GM12878 (cell line): ENCODE measurements around the gene MBIP. TPM values are rescaled to one million over a fixed set of nuclear protein-coding genes. Genes with fewer than 3 reads are reported as not detected.

Source experiments
- ATAC-seq: fragments of 200-7000 bp; cut with Tn5 transposase; 3 replicates; pipeline ENCODE4 v1.9.1; 2020; ENCODE audit warnings: mild to moderate bottlenecking, moderate library complexity
- BruUV-seq: library from RNA; stranded (reverse); fragments of 400-500 nt; replicated peaks from 2 replicates; lab custom pipeline; 2021; lab: Mats Ljungman, UMichigan
- CTCF ChIA-PET: fragments of 300-600 bp; sonication (Branson Sonifier 250); formaldehyde crosslinking; extraction: SDS; loops from one replicate; lab custom pipeline; 2021; ENCODE audit warnings: inconsistent platforms; lab: Yijun Ruan, JAX
- POLR2A ChIA-PET: fragments of 350-600 bp; formaldehyde crosslinking; extraction: SDS; loops from one replicate; lab custom pipeline; 2021; ENCODE audit warnings: inconsistent platforms; lab: Charles Lee
- RAD21 ChIA-PET: fragments of 300-600 bp; sonication (Branson Sonifier 250); formaldehyde crosslinking; loops from one replicate; lab custom pipeline; 2023; ENCODE audit warnings: antibody characterized with exemption; ENCODE audit not compliant: unreplicated experiment; lab: Charles Lee
- SMC1A ChIA-PET: fragments of 300-600 bp; sonication (Branson Sonifier 250); formaldehyde crosslinking; loops from one replicate; lab custom pipeline; 2023; ENCODE audit not compliant: unreplicated experiment, uncharacterized antibody; lab: Charles Lee
- DNase-seq: peaks from one replicate; pipeline ENCODE4 v3.0.0-alpha.2; 2011; ENCODE audit warnings: low read depth, low spot score
- FAIRE-seq: peaks from 3 replicates; lab custom pipeline; 2011; peaks lifted over from hg19 to GRCh38; lab: Jason Lieb, UNC
- H2AFZ ChIP-seq: 2 replicates; pipeline ENCODE4 v1.6.0; 2011; ENCODE audit warnings: low read depth, low read length, control low read depth; ENCODE audit not compliant: control insufficient read depth
- H3K27ac ChIP-seq: 2 replicates; pipeline ENCODE4 v1.5.1; 2011; ENCODE audit warnings: control low read depth; ENCODE audit not compliant: control insufficient read depth, insufficient read depth
- H3K27me3 ChIP-seq, 2 experiments: replicated peaks in 1 of 2; 2 replicates each; pipeline versions ENCODE4 v1.6.0 to v1.6.1; 2011; ENCODE audit warnings: low read length in 1 of 2; ENCODE audit not compliant: control insufficient read depth in 2 of 2, insufficient read depth in 2 of 2
- H3K36me3 ChIP-seq, 2 experiments: 2 replicates each; pipeline ENCODE4 v1.5.1; 2011; ENCODE audit warnings: low read length in 1 of 2; ENCODE audit not compliant: control insufficient read depth in 2 of 2, insufficient read depth in 2 of 2
- H3K4me1 ChIP-seq: 2 replicates; pipeline ENCODE4 v1.6.1; 2011; ENCODE audit warnings: mild to moderate bottlenecking, low read length, moderate library complexity, mixed read lengths; ENCODE audit not compliant: control insufficient read depth, insufficient read depth
- H3K4me2 ChIP-seq: 2 replicates; pipeline ENCODE4 v1.6.0; 2011; ENCODE audit warnings: control low read depth; ENCODE audit not compliant: control insufficient read depth, insufficient read depth
- H3K4me3 ChIP-seq: fragments of 200-600 bp; sonication (generic); 2 replicates; pipeline ENCODE4 v1.5.1; 2016
- H3K79me2 ChIP-seq: 2 replicates; pipeline ENCODE4 v1.6.0; 2011; ENCODE audit warnings: low read length; ENCODE audit not compliant: control insufficient read depth, insufficient read depth
- H3K9ac ChIP-seq: 2 replicates; pipeline ENCODE4 v1.8.0; 2011; ENCODE audit warnings: low read length, control low read depth, mixed read lengths; ENCODE audit not compliant: control insufficient read depth, insufficient read depth
- H3K9me3 ChIP-seq: replicated peaks from 3 replicates; pipeline ENCODE4 v1.5.1; 2011; ENCODE audit warnings: mild to moderate bottlenecking, low read length; ENCODE audit not compliant: control insufficient read depth, insufficient read depth
- H4K20me1 ChIP-seq: 2 replicates; pipeline ENCODE4 v1.6.0; 2011; ENCODE audit not compliant: control insufficient read depth, insufficient read depth
- ATF7 ChIP-seq: fragments of 450-650 bp; IDR thresholded peaks from 2 replicates; pipeline ENCODE4 v1.6.1; 2016; ENCODE audit warnings: low read depth, mild to moderate bottlenecking
- GABPA ChIP-seq: IDR thresholded peaks from 2 replicates; pipeline ENCODE4 v1.6.1; 2014; ENCODE audit warnings: antibody characterized with exemption, low read depth, mild to moderate bottlenecking, inconsistent platforms
- HCFC1 ChIP-seq: fragments of 150-350 bp; IDR thresholded peaks from 2 replicates; pipeline ENCODE4 v1.6.1; 2014; ENCODE audit warnings: low read length
- RCOR1 ChIP-seq: conservative IDR thresholded peaks from 2 replicates; pipeline ENCODE4 v1.6.1; 2012; ENCODE audit warnings: low read depth, low read length, improper control_type of control experiment
- YBX1 ChIP-seq: fragments of 450-650 bp; IDR thresholded peaks from 2 replicates; pipeline ENCODE4 v1.6.1; 2016; ENCODE audit warnings: antibody characterized with exemption
- WGBS: methylation state at CpG from one replicate; pipeline ENCODE4 v1.1.6; 2016; ENCODE audit warnings: low lambda C conversion rate; ENCODE audit not compliant: insufficient replicate concordance, insufficient coverage; ENCODE audit errors: missing lambda C conversion rate; 5-methylcytosine and 5-hydroxymethylcytosine counted together
- in situ Hi-C: fragments of 300-500 bp; cut with MboI; formaldehyde crosslinking; loops from 9 replicates; pipeline ENCODE4 v1.14.3; 2018; ENCODE audit warnings: mixed read lengths
- intact Hi-C: fragments of 100-400 bp; cut with micrococcal nuclease; formaldehyde crosslinking; loops from one replicate; pipeline ENCODE4 v1.14.2; 2022; ENCODE audit not compliant: unreplicated experiment
- polyA plus RNA-seq, 11 experiments: library from polyadenylated mRNA; depleted of rRNA in 4 of 11; unstranded in 6 of 11; stranded (reverse) in 5 of 11; fragments of >200 nt; fragmentation: Nextera tagmentation in 4 of 11; fragmentation: Illumina TruSeq in 1 of 11; extraction: Ambion mirVana in 4 of 11; extraction: Trizol in 1 of 11; gene quantifications; 1 replicate in 1 of 11; 2 replicates in 10 of 11; pipeline versions ENCODE4 v1.2.1 to v1.2.3, GENCODE V29; 2011 to 2016; ENCODE audit warnings: inconsistent platforms in 2 of 11, missing spikeins in 2 of 11, low read depth in 1 of 11
- total RNA-seq, 4 experiments: library from RNA; depleted of rRNA in 3 of 4; stranded (reverse); fragments of >200 nt in 3 of 4; fragmentation: Illumina TruSeq in 1 of 4; extraction: Trizol in 1 of 4; gene quantifications; 2 replicates each; pipeline versions ENCODE4 v1.2.1 to v1.2.3, GENCODE V29; 2013 to 2021
- TF ChIP-seq, protein P1 (sequence below): fragments of 450-650 bp; IDR thresholded peaks from 2 replicates; pipeline ENCODE4 v1.6.1; 2018; ENCODE audit warnings: borderline replicate concordance, mild to moderate bottlenecking; ENCODE audit not compliant: partially characterized antibody

The MBIP gene
- total and polyA plus RNA-seq, 10 of the 15 experiments (the other 5 are each of a cell fraction or from before 2014, with no cell fraction given) = 9.0 to 43.5 (median 32.1) TPM

DNA sequence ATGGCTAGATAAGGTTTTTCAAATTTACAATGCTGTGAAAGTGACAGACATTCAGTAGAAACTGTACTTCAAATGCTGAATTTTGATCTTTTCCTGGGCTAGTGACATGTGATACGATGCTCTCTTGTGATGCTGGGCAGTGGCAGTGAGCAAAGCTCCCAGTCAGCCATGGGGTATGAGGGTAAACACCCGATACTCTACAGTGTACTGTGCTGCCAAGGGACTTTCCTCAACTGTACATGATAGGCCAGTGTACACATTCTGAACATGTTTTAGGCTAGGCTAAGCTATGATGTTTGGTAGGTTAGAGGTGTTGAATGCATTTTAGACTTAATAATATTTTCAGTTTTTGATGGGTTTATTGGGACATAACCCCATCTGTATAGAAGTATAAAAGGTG, 17.6 kb downstream of the MBIP start:
- H3K27ac ChIP-seq = no peak overlapping the region
- ChIA-PET RAD21 (no interaction called here), CTCF (no interaction called here), SMC1A (interaction anchor here (1.6 kb wide), 1 partner anchor 12 kb away, joined by 6 read pairs; no protein-coding TSS in a partner anchor), POLR2A (no interaction called here)
- peaks cover 0 to 13% of the 10 kb centered on the region in 2 experiments; a peak in 2 of 4 replicates for H3K36me3 ChIP-seq
- intact Hi-C loops = no loop called here
- no peaks in the 10 kb centered on the region for H3K4me1 ChIP-seq
- FAIRE-seq (no peak), DNase-seq (no peak), ATAC-seq (peak; percentile 57)
- no peaks in the 10 kb centered on the region for H3K9me3 ChIP-seq
- H2AFZ ChIP-seq = no peak overlapping the region
- TF ChIP-seq ATF7 = no peak
- TF ChIP-seq, protein P1, sequence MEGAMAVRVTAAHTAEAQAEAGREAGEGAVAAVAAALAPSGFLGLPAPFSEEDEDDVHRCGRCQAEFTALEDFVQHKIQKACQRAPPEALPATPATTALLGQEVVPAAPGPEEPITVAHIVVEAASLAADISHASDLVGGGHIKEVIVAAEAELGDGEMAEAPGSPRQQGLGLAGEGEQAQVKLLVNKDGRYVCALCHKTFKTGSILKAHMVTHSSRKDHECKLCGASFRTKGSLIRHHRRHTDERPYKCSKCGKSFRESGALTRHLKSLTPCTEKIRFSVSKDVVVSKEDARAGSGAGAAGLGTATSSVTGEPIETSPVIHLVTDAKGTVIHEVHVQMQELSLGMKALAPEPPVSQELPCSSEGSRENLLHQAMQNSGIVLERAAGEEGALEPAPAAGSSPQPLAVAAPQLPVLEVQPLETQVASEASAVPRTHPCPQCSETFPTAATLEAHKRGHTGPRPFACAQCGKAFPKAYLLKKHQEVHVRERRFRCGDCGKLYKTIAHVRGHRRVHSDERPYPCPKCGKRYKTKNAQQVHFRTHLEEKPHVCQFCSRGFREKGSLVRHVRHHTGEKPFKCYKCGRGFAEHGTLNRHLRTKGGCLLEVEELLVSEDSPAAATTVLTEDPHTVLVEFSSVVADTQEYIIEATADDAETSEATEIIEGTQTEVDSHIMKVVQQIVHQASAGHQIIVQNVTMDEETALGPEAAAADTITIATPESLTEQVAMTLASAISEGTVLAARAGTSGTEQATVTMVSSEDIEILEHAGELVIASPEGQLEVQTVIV = no peak
- TF ChIP-seq YBX1 = no peak
- TF ChIP-seq HCFC1 = no peak
- TF ChIP-seq GABPA = no peak
- no peak for TF ChIP-seq RCOR1
- H3K4me3 ChIP-seq = no peak overlapping the region
- H3K79me2 ChIP-seq = no peaks in the 10 kb centered on the region
- no TSS peak for BruUV-seq
- no peak overlapping the region for H3K9ac ChIP-seq
- no peak overlapping the region for H3K4me2 ChIP-seq
- H3K27me3 ChIP-seq = no peaks in the 10 kb centered on the region
- H4K20me1 ChIP-seq = no peaks in the 10 kb centered on the region
- whole genome bisulfite sequencing = 100% methylated on average over 2 of the region's 2 CpGs
- in situ Hi-C loops = no loop called here
